CD4-positive, alpha-beta T cell treated with Interleukin-1 beta for 1 hour (primary cell): ENCODE results near the gene RIC8B.
"Not testable (repeated sequence)": the region's sequence is repeated elsewhere in the genome, so short reads cannot be mapped to it uniquely, and the experiment has no call there.

Source experiments
- DNase-seq, 2 donors: peaks; one replicate each; pipeline ENCODE4 v3.0.0-alpha.2; 2020 to 2022

The RIC8B gene

GRCh38 chr12:106907411-106907810 is 132.9 kb downstream of the RIC8B start:
- no peak for DNase-seq

- DNase-seq = no peak
Observed at GRCh38 chr12:106907846-106908245, 133.4 kb downstream of the RIC8B start.

GRCh38 chr12:106908561-106908960 is 134.1 kb downstream of the RIC8B start:
- no peak for DNase-seq

GRCh38 chr12:106910202-106910601 is 135.7 kb downstream of the RIC8B start:
- peak in 1 of 2 donors; percentile 10 for DNase-seq

- DNase-seq = no peak
Observed at GRCh38 chr12:106911581-106911980, 137.1 kb downstream of the RIC8B start.

GRCh38 chr12:106913456-106913855 is 139.0 kb downstream of the RIC8B start:
- DNase-seq = no peak

GRCh38 chr12:106914796-106915634 is 140.5 kb downstream of the RIC8B start:
- no peak for DNase-seq

GRCh38 chr12:106915635-106916026 is 141.1 kb downstream of the RIC8B start:
- no peak for DNase-seq

- DNase-seq = no peak
Observed at GRCh38 chr12:106917503-106917902, 143.0 kb downstream of the RIC8B start.

GRCh38 chr12:106918746-106919145 is 144.3 kb downstream of the RIC8B start:
- no peak for DNase-seq

GRCh38 chr12:106919910-106920544 is 145.5 kb downstream of the RIC8B start:
- peak in 1 of 2 donors; percentile 58 for DNase-seq

GRCh38 chr12:106921976-106922375 is 147.5 kb downstream of the RIC8B start:
- DNase-seq = not testable (repeated sequence)

GRCh38 chr12:106923594-106923993 is 149.1 kb downstream of the RIC8B start:
- not testable (repeated sequence) for DNase-seq

GRCh38 chr12:106924268-106924861 is 149.9 kb downstream of the RIC8B start:
- no peak for DNase-seq

- DNase-seq = no peak
Observed at GRCh38 chr12:106926657-106927056, 152.2 kb downstream of the RIC8B start.

GRCh38 chr12:106934277-106934676 is 159.8 kb downstream of the RIC8B start:
- no peak for DNase-seq
